ENCODE results near the gene ENTPD7.
"Not testable (repeated sequence)": the region's sequence is repeated elsewhere in the genome, so short reads cannot be mapped to it uniquely, and the experiment has no call there.

Gene ENTPD7

GRCh38 chr10:99743841-99744240, 84.5 kb downstream of the ENTPD7 start:
- DNase-seq (ENCODE audit: low read depth in 2 of 2) = no peak

GRCh38 chr10:99746166-99746565, 86.9 kb downstream of the ENTPD7 start:
- DNase-seq (ENCODE audit: low read depth in 2 of 2) = not testable (repeated sequence)

- DNase-seq (ENCODE audit: low read depth in 2 of 2) = no peak
These were observed 89.6 kb downstream of the ENTPD7 start for GRCh38 chr10:99748823-99749451.

- DNase-seq (ENCODE audit: low read depth in 2 of 2) = no peak
These were observed 91.3 kb downstream of the ENTPD7 start for GRCh38 chr10:99750641-99751040.

- no peak for DNase-seq (ENCODE audit: low read depth in 2 of 2)
These were observed 95.4 kb downstream of the ENTPD7 start for GRCh38 chr10:99754670-99755069.
